GM12874 (cell line): ENCODE results near the gene POLN.

Experiments used
- TF ChIP-seq, protein P1 (sequence below): IDR thresholded peaks from 2 replicates; pipeline ENCODE4 v1.5.1; 2011; ENCODE audit warnings: low read depth, mild to moderate bottlenecking, control low read depth, low read length, moderate library complexity; ENCODE audit not compliant: insufficient read depth

Gene POLN

DNA sequence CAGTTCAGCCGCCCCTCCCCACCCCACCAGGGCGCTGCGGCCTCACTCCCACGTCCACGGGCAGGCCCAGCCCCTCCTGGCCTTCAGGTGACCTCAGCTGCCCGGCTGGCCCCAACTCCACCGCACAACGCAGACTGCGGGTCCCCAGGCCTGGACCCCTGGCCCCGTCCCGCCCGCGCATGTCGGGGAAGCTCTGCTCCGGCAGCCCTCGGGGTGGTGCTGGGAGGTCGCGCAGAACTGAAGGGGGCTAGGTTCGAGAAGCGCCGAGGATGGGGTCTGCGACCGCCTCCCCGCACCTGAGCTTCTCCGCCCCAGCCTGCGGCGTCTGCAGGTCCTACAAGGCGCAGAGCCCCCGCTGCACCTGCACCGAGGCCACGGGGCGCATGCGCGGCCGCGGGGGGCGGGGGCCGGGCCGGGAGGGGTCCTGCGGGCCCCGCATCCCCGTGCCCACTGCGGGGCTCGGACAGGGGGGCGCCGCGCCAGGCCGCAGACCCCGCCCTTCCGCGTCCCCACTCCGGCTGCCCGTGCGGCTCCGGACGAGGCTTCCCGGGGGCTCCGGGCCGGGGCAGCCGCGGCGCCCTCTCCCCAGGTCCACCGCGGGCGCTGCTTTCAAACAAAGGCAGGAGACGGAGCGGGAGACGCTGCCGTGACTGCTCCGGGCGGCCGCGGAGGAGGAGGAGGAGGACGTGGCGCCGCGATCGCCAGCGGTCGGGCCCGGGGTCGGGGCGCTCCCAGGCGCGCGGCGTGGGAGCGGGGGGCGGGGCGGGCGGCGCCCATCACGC, 183.5 kb downstream of the POLN start:
- TF ChIP-seq, protein P1, sequence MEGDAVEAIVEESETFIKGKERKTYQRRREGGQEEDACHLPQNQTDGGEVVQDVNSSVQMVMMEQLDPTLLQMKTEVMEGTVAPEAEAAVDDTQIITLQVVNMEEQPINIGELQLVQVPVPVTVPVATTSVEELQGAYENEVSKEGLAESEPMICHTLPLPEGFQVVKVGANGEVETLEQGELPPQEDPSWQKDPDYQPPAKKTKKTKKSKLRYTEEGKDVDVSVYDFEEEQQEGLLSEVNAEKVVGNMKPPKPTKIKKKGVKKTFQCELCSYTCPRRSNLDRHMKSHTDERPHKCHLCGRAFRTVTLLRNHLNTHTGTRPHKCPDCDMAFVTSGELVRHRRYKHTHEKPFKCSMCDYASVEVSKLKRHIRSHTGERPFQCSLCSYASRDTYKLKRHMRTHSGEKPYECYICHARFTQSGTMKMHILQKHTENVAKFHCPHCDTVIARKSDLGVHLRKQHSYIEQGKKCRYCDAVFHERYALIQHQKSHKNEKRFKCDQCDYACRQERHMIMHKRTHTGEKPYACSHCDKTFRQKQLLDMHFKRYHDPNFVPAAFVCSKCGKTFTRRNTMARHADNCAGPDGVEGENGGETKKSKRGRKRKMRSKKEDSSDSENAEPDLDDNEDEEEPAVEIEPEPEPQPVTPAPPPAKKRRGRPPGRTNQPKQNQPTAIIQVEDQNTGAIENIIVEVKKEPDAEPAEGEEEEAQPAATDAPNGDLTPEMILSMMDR: no peak

GRCh38 chr4:2057382-2058065, 184.4 kb downstream of the POLN start:
- TF ChIP-seq, protein P1: no peak

DNA sequence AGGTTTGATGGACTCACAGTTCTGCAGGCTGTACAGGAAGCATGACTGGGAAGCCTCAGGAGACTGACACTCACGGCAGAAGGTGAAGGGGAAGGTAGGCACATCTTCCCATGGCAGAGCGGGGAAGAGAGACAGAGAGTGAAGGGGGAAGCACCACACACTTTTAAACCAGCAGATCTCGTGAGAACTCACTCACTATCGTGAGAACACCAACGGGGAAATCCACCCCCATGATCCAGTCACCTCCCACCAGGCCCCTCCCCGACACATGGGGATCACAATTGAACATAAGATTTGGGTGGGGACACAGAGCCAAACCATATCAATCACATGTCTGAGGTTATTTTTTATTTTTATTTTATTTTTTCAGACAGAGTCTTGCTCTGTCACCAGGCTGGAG, 187.7 kb downstream of the POLN start:
- TF ChIP-seq, protein P1: no peak

DNA sequence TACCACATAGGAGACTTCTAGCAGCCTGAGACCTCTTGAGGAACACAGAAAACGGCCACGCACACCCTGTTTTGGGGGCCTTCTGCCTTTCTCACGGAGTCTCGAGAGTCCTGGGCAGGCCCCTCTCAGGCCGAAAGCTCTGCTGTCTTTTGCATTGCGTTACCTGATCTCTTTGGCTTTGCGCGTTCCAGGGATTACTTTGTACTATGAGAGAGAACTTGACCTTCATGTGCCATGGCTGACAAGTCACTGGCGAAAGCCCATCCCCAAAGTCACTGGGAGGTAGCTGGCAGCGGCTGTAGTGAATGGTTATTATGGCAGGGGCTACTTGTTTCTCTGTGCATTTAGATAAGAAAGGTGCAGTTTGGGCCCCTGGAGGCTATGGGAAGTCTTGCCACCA, 190.8 kb downstream of the POLN start:
- TF ChIP-seq, protein P1: no peak

GRCh38 chr4:2049811-2050210, 192.1 kb downstream of the POLN start:
- TF ChIP-seq, protein P1: no peak

- TF ChIP-seq, protein P1: no peak
Measured at GRCh38 chr4:2049381-2049780, 192.5 kb downstream of the POLN start.

DNA sequence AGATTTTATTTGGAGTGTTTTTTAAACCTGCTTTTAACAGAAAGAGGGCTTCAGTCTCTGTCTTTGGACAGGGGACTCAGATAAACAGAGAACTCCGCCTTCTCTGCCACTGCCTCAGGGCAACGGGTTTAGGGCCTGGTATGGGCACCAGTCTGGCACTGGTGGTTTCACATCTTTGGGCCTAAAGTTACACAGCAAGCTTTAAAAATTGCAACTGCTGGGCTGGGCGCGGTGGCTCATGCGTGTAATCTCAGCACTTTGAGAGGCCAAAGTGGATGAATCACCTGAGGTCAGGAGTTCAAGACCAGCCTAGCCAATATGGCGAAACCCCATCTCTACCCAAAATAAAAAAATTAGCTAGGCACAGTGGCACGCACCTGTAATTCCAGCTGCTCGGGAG, 193.1 kb downstream of the POLN start:
- TF ChIP-seq, protein P1: no peak
